Measurements from ENCODE around the gene RNFT2.
"Not testable (repeated sequence)": the region's sequence is repeated elsewhere in the genome, so short reads cannot be mapped to it uniquely, and the experiment has no call there.

The RNFT2 gene

GRCh38 chr12:116797885-116798284 lies 59.8 kb downstream of the RNFT2 start:
- DNase-seq (ENCODE audit: low spot score), result no peak

GRCh38 chr12:116798719-116799118 lies 60.6 kb downstream of the RNFT2 start:
- DNase-seq (ENCODE audit: low spot score), result no peak

GRCh38 chr12:116799955-116800354 lies 61.8 kb downstream of the RNFT2 start:
- no peak for DNase-seq (ENCODE audit: low spot score)

GRCh38 chr12:116800918-116801317 lies 62.8 kb downstream of the RNFT2 start:
- no peak for DNase-seq (ENCODE audit: low spot score)

- DNase-seq (ENCODE audit: low spot score), result no peak
Observed at GRCh38 chr12:116802018-116802417, 63.9 kb downstream of the RNFT2 start.

GRCh38 chr12:116803013-116803736 lies 65.1 kb downstream of the RNFT2 start:
- DNase-seq (ENCODE audit: low spot score), result peak; percentile 98

GRCh38 chr12:116804051-116804450 lies 65.9 kb downstream of the RNFT2 start:
- DNase-seq (ENCODE audit: low spot score), result peak; percentile 88

GRCh38 chr12:116806845-116807440 lies 68.8 kb downstream of the RNFT2 start:
- peak; percentile 40 for DNase-seq (ENCODE audit: low spot score)

GRCh38 chr12:116807546-116807945 lies 69.4 kb downstream of the RNFT2 start:
- no peak for DNase-seq (ENCODE audit: low spot score)

- DNase-seq (ENCODE audit: low spot score), result no peak
Observed at GRCh38 chr12:116808113-116809105, 70.3 kb downstream of the RNFT2 start.

- DNase-seq (ENCODE audit: low spot score), result no peak
Observed at GRCh38 chr12:116812238-116812637, 74.1 kb downstream of the RNFT2 start.

GRCh38 chr12:116813271-116814041 lies 75.3 kb downstream of the RNFT2 start:
- no peak for DNase-seq (ENCODE audit: low spot score)

- not testable (repeated sequence) for DNase-seq (ENCODE audit: low spot score)
Observed at GRCh38 chr12:116814766-116815165, 76.7 kb downstream of the RNFT2 start.

- peak; percentile 73 for DNase-seq (ENCODE audit: low spot score)
Observed at GRCh38 chr12:116818341-116818856, 80.3 kb downstream of the RNFT2 start.

GRCh38 chr12:116818948-116819832 lies 81.1 kb downstream of the RNFT2 start:
- peak; percentile 92 for DNase-seq (ENCODE audit: low spot score)

GRCh38 chr12:116820064-116820656 lies 82.0 kb downstream of the RNFT2 start:
- no peak for DNase-seq (ENCODE audit: low spot score)

GRCh38 chr12:116821291-116821690 lies 83.2 kb downstream of the RNFT2 start:
- no peak for DNase-seq (ENCODE audit: low spot score)

GRCh38 chr12:116827432-116827831 lies 89.3 kb downstream of the RNFT2 start:
- DNase-seq (ENCODE audit: low spot score), result no peak

GRCh38 chr12:116832353-116832752 lies 94.2 kb downstream of the RNFT2 start:
- DNase-seq (ENCODE audit: low spot score), result no peak

- no peak for DNase-seq (ENCODE audit: low spot score)
Observed at GRCh38 chr12:116833474-116833873, 95.4 kb downstream of the RNFT2 start.

All from NAMALWA (cell line).